K562 (cell line): ENCODE results near the gene SH3BP2. TPM values are rescaled to one million over a fixed set of nuclear protein-coding genes. Genes with fewer than 3 reads are reported as not detected.
A peak's percentile ranks its signal among the peaks of the same experiment; 100 is the strongest.

Experiments used
- ASH1L ChIP-seq: fragments of 450-650 bp; IDR thresholded peaks from 2 replicates; pipeline ENCODE4 v1.6.1; 2018; ENCODE audit warnings: borderline replicate concordance, mild to moderate bottlenecking, low read depth; ENCODE audit not compliant: partially characterized antibody
- DNMT1 ChIP-seq: fragments of 450-650 bp; IDR thresholded peaks from 2 replicates; pipeline ENCODE4 v1.6.1; 2016; ENCODE audit warnings: antibody characterized with exemption, mild to moderate bottlenecking
- JUND ChIP-seq, 2 experiments: IDR thresholded peaks; 2 replicates in 1 of 2; 3 replicates in 1 of 2; pipeline ENCODE4 v1.6.1; 2011; ENCODE audit warnings: borderline replicate concordance in 2 of 2, low read depth in 2 of 2, low read length in 2 of 2, improper control_type of control experiment in 1 of 2, missing biosample characterization in 1 of 2, missing genetic modification characterization in 1 of 2, missing genetic modification reagents in 1 of 2
- KHSRP ChIP-seq: fragments of 450-650 bp; IDR thresholded peaks from 2 replicates; pipeline ENCODE4 v1.6.1; 2017
- KLF16 ChIP-seq: IDR thresholded peaks from 2 replicates; pipeline ENCODE4 v1.6.1; 2016; ENCODE audit warnings: antibody characterized with exemption
- NCOR1 ChIP-seq: fragments of 450-650 bp; IDR thresholded peaks from 2 replicates; pipeline ENCODE4 v1.6.1; 2016; ENCODE audit warnings: mild to moderate bottlenecking, moderate library complexity
- RBM25 ChIP-seq: fragments of 200-400 bp; formaldehyde crosslinking; IDR thresholded peaks from 2 replicates; pipeline ENCODE4 v1.6.1; 2018; ENCODE audit warnings: low read length, low read depth, moderate library complexity; ENCODE audit not compliant: severe bottlenecking
- RCOR1 ChIP-seq, 2 experiments: IDR thresholded peaks; 2 replicates each; pipeline ENCODE4 v1.6.1; 2012; ENCODE audit warnings: low read depth in 2 of 2, low read length in 2 of 2, borderline replicate concordance in 1 of 2, improper control_type of control experiment in 1 of 2
- RUNX1 ChIP-seq: sonication (generic); IDR thresholded peaks from 2 replicates; pipeline ENCODE4 v1.6.1; 2016; ENCODE audit warnings: antibody characterized with exemption, low read depth
- SRF ChIP-seq, 2 experiments: fragments of 250-450, 450-650 bp in 1 of 2; sonication (Bioruptor Pico) in 1 of 2; sonication (generic) in 1 of 2; formaldehyde crosslinking; IDR thresholded peaks; 2 replicates each; pipeline versions ENCODE4 v1.5.0 to v1.5.1; 2020 to 2022; ENCODE audit warnings: mild to moderate bottlenecking in 1 of 2, missing genetic modification reagents in 1 of 2
- TEAD4 ChIP-seq, 2 experiments: sonication (generic) in 1 of 2; formaldehyde crosslinking in 1 of 2; IDR thresholded peaks; 2 replicates each; pipeline versions ENCODE4 v1.6.1 to v1.8.0; 2012 to 2022; ENCODE audit warnings: borderline replicate concordance in 1 of 2, inconsistent platforms in 1 of 2, low read length in 1 of 2, mild to moderate bottlenecking in 1 of 2, missing genetic modification reagents in 1 of 2
- ZNF253 ChIP-seq: fragments of 250-450 bp; sonication (Bioruptor Pico); conservative IDR thresholded peaks from 2 replicates; pipeline ENCODE4 v1.6.1; 2021; ENCODE audit warnings: mild to moderate bottlenecking
- ZNF586 ChIP-seq: fragments of 450-650 bp; formaldehyde crosslinking; conservative IDR thresholded peaks from 2 replicates; pipeline ENCODE4 v1.4.0; 2020; ENCODE audit warnings: mild to moderate bottlenecking, moderate library complexity
- ZSCAN29 ChIP-seq: fragments of 450-650 bp; IDR thresholded peaks from 2 replicates; pipeline ENCODE4 v1.6.1; 2017
- polyA plus RNA-seq, 8 experiments: library from polyadenylated mRNA; depleted of rRNA in 4 of 8; stranded (reverse) in 5 of 8; unstranded in 3 of 8; fragments of >200 nt; fragmentation: Nextera tagmentation in 2 of 8; fragmentation: Illumina TruSeq in 1 of 8; extraction: Ambion mirVana in 2 of 8; extraction: Trizol in 1 of 8; gene quantifications; 2 replicates each; pipeline versions ENCODE4 v1.2.1 to v1.2.3, GENCODE V29; 2011 to 2014; ENCODE audit warnings: inconsistent platforms in 1 of 8, missing spikeins in 1 of 8
- total RNA-seq, 7 experiments: library from RNA; depleted of rRNA in 6 of 7; stranded (reverse); fragments of >200 nt in 6 of 7; fragmentation: Illumina TruSeq in 2 of 7; extraction: Trizol in 2 of 7; gene quantifications; 2 replicates each; pipeline versions ENCODE4 v1.2.1 to v1.2.3, GENCODE V29; 2011 to 2021; ENCODE audit warnings: low replicate concordance in 1 of 7
- TF ChIP-seq, protein P1 (sequence below): sonication (generic); formaldehyde crosslinking; IDR thresholded peaks from 2 replicates; pipeline ENCODE4 v1.8.0; 2022; ENCODE audit warnings: missing genetic modification reagents, mild to moderate bottlenecking, moderate library complexity, borderline replicate concordance
- TF ChIP-seq, protein P2 (sequence below): fragments of 250-450 bp; sonication (Bioruptor Pico); IDR thresholded peaks from 2 replicates; pipeline ENCODE4 v1.8.0; 2021; ENCODE audit warnings: moderate library complexity, mild to moderate bottlenecking, inconsistent platforms
- TF ChIP-seq, protein P3 (sequence below): fragments of 450-650 bp; IDR thresholded peaks from 2 replicates; pipeline ENCODE4 v1.6.1; 2016; ENCODE audit warnings: low read depth
- TF ChIP-seq, protein P4 (sequence below): fragments of 250-450 bp; sonication (Bioruptor Pico); IDR thresholded peaks from 2 replicates; pipeline ENCODE4 v1.9.0; 2021; ENCODE audit warnings: mild to moderate bottlenecking

Gene SH3BP2
- total and polyA plus RNA-seq, 9 of the 15 experiments (the other 6 are each of a cell fraction or from before 2014, with no cell fraction given), result 0.34 to 16.0 (median 5.1) TPM

DNA sequence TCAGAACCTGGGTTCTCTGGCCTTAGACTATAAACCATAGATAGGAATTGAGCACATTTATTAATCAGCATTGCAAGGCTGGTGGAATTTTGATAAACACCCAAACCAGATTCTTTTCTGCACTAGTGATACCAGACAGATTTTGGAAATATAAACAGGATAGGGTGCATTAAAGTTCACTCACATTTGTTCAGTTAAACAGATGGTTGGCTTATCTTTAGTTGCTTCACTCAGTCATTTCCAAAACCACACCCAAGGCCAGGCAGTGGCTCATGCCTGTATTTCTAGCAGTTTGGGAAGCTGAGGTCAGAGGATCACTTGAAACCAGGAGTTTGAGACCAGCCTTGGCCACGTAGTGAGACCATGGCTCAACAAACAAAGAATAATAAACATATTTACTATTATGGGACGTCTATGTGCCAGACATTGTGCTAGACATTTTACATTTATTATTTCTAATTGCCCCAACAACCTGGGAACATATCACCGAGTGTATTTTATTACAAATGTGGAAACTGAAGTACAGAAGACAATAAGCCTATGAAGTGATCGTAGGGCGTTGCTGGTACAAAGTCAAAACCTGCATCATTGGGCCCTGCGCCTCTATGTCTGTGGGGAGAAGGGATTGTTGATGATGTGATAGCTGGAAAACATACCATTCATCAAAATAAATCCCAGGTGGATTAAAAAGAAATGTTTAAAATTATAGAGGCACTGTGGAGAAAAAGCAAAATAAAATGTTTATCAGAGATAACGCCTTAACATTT is 65.7 kb downstream of the SH3BP2 start (continued):
- TF ChIP-seq, protein P1, sequence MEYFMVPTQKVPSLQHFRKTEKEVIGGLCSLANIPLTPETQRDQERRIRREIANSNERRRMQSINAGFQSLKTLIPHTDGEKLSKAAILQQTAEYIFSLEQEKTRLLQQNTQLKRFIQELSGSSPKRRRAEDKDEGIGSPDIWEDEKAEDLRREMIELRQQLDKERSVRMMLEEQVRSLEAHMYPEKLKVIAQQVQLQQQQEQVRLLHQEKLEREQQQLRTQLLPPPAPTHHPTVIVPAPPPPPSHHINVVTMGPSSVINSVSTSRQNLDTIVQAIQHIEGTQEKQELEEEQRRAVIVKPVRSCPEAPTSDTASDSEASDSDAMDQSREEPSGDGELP, result 0 out of 2 replicates have a peak, but pooled peaks have one; percentile 19
- TF ChIP-seq SRF (CRISPR knock-in tag; IDR thresholded peaks at IDR 0.05) (no peak), ZSCAN29 (no peak), RBM25 (no peak), ASH1L (no peak), ZNF253 (CRISPR knock-in tag) (no peak), RCOR1 (IDR thresholded peaks at IDR 0.05; ENCODE audit: borderline replicate concordance in 1 of 2, low read depth in 2 of 2, low read length in 2 of 2) (peak in 1 of 2 experiments; percentile 81; a peak in 2 of 4 replicates), ZNF586 (CRISPR knock-in tag) (no peak), RUNX1 (no peak), DNMT1 (no peak), TEAD4 (IDR thresholded peaks at IDR 0.05; ENCODE audit: low read length) (peak; percentile 85), TEAD4 (CRISPR knock-in tag; IDR thresholded peaks at IDR 0.05; ENCODE audit: borderline replicate concordance) (no peak), KHSRP (no peak), JUND (IDR thresholded peaks at IDR 0.05; ENCODE audit: borderline replicate concordance, low read depth, low read length) (peak; percentile 53; the same call in 1 of the 2 replicates), JUND (tag; IDR thresholded peaks at IDR 0.05; ENCODE audit: borderline replicate concordance, low read depth, low read length) (no peak; the same call in 2 of the 3 replicates), NCOR1 (peak; percentile 78), KLF16 (peak; percentile 75; the same call in 1 of the 2 replicates)
- TF ChIP-seq, protein P2, sequence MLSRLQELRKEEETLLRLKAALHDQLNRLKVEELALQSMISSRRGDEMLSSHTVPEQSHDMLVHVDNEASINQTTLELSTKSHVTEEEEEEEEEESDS (CRISPR knock-in tag), result no peak
- TF ChIP-seq, protein P3, sequence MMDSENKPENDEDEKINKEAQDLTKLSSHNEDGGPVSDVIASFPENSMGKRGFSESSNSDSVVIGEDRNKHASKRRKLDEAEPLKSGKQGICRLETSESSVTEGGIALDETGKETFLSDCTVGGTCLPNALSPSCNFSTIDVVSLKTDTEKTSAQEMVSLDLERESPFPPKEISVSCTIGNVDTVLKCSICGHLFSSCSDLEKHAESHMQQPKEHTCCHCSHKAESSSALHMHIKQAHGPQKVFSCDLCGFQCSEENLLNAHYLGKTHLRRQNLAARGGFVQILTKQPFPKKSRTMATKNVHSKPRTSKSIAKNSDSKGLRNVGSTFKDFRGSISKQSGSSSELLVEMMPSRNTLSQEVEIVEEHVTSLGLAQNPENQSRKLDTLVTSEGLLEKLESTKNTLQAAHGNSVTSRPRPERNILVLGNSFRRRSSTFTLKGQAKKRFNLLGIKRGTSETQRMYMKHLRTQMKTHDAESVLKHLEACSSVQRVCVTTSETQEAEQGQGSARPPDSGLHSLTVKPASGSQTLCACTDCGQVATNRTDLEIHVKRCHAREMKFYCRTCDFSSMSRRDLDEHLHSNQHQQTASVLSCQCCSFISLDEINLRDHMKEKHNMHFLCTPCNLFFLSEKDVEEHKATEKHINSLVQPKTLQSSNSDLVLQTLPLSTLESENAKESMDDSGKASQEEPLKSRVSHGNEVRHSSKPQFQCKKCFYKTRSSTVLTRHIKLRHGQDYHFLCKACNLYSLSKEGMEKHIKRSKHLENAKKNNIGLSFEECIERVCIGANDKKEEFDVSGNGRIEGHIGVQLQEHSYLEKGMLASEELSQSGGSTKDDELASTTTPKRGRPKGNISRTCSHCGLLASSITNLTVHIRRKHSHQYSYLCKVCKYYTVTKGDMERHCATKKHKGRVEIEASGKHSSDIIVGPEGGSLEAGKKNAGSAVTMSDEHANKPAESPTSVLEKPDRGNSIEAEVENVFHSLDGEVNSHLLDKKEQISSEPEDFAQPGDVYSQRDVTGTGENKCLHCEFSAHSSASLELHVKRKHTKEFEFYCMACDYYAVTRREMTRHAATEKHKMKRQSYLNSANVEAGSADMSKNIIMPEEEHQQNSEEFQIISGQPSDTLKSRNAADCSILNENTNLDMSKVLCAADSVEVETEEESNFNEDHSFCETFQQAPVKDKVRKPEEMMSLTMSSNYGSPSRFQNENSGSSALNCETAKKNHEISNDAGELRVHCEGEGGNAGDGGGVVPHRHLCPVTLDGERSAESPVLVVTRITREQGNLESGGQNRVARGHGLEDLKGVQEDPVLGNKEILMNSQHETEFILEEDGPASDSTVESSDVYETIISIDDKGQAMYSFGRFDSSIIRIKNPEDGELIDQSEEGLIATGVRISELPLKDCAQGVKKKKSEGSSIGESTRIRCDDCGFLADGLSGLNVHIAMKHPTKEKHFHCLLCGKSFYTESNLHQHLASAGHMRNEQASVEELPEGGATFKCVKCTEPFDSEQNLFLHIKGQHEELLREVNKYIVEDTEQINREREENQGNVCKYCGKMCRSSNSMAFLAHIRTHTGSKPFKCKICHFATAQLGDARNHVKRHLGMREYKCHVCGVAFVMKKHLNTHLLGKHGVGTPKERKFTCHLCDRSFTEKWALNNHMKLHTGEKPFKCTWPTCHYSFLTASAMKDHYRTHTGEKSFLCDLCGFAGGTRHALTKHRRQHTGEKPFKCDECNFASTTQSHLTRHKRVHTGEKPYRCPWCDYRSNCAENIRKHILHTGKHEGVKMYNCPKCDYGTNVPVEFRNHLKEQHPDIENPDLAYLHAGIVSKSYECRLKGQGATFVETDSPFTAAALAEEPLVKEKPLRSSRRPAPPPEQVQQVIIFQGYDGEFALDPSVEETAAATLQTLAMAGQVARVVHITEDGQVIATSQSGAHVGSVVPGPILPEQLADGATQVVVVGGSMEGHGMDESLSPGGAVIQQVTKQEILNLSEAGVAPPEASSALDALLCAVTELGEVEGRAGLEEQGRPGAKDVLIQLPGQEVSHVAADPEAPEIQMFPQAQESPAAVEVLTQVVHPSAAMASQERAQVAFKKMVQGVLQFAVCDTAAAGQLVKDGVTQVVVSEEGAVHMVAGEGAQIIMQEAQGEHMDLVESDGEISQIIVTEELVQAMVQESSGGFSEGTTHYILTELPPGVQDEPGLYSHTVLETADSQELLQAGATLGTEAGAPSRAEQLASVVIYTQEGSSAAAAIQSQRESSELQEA, result no peak
- TF ChIP-seq, protein P4, sequence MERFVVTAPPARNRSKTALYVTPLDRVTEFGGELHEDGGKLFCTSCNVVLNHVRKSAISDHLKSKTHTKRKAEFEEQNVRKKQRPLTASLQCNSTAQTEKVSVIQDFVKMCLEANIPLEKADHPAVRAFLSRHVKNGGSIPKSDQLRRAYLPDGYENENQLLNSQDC (CRISPR knock-in tag), result no peak
